Right lobe of liver (tissue), 4 donors: Measurements from ENCODE around the gene CATSPERD.

Source experiments
- POLR2A ChIP-seq: fragments of 450-650 bp; IDR thresholded peaks from one replicate; pipeline ENCODE4 v1.6.1; 2017; ENCODE audit warnings: antibody characterized with exemption, mild to moderate bottlenecking
- TF ChIP-seq, protein P1 (sequence below), 4 donors: fragments of 200-600 bp in 3 of 4; fragments of 450-650 bp in 1 of 4; IDR thresholded peaks; one replicate each; pipeline versions ENCODE4 v1.5.1 to v1.8.0; 2016 to 2022; ENCODE audit warnings: antibody characterized with exemption in 4 of 4, mild to moderate bottlenecking in 2 of 4
- donor health status: DM: no; HTN: no; CAD: no.
- donor health status: DM: no; HTN: no; CAD: no.
- donor health status: DM: no; HTN: yes; CAD: no.

DNA sequence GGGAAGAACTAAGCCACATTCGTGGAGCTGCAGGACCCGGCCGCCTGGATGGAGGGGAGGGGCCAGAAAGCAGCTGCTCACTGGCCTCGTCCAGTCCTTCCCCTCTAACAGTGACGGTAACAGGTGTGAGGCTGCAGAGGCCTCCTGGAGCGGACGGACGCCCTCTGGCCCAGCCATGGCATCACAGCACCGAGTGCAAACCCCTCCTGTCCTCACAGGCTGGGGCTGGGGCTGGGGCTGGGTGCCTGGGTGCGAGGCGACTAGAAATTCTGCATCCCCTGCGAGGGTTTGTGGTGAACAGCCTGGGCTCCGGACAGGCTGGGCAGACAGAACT lies 43.7 kb upstream of the CATSPERD start:
- TF ChIP-seq, protein P1, sequence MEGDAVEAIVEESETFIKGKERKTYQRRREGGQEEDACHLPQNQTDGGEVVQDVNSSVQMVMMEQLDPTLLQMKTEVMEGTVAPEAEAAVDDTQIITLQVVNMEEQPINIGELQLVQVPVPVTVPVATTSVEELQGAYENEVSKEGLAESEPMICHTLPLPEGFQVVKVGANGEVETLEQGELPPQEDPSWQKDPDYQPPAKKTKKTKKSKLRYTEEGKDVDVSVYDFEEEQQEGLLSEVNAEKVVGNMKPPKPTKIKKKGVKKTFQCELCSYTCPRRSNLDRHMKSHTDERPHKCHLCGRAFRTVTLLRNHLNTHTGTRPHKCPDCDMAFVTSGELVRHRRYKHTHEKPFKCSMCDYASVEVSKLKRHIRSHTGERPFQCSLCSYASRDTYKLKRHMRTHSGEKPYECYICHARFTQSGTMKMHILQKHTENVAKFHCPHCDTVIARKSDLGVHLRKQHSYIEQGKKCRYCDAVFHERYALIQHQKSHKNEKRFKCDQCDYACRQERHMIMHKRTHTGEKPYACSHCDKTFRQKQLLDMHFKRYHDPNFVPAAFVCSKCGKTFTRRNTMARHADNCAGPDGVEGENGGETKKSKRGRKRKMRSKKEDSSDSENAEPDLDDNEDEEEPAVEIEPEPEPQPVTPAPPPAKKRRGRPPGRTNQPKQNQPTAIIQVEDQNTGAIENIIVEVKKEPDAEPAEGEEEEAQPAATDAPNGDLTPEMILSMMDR (IDR thresholded peaks at IDR 0.05), result no peak
- TF ChIP-seq POLR2A, result no peak
